ENCODE data around the gene SMAD7.

The SMAD7 gene

DNA sequence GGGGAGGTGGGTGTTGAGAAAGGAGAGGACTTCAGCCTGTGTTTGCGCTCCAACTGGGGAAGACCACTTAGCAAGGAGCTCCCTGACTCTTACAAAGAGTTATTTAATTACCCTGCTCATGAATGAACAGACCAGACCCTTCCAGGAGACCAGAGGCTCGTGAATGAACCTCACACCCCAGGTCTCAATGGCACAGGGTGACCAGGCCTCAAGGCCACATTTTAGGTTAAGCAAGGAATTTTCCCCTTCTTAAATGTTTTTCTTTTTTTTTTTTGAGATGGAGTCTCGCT is 25.3 kb downstream of the SMAD7 start (continued):
- TF ChIP-seq, protein P1, sequence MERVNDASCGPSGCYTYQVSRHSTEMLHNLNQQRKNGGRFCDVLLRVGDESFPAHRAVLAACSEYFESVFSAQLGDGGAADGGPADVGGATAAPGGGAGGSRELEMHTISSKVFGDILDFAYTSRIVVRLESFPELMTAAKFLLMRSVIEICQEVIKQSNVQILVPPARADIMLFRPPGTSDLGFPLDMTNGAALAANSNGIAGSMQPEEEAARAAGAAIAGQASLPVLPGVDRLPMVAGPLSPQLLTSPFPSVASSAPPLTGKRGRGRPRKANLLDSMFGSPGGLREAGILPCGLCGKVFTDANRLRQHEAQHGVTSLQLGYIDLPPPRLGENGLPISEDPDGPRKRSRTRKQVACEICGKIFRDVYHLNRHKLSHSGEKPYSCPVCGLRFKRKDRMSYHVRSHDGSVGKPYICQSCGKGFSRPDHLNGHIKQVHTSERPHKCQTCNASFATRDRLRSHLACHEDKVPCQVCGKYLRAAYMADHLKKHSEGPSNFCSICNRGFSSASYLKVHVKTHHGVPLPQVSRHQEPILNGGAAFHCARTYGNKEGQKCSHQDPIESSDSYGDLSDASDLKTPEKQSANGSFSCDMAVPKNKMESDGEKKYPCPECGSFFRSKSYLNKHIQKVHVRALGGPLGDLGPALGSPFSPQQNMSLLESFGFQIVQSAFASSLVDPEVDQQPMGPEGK (CRISPR knock-in tag; IDR thresholded peaks at IDR 0.05; ENCODE audit: borderline replicate concordance), result no peak
- TF ChIP-seq BACH2 (CRISPR knock-in tag; IDR thresholded peaks at IDR 0.05; ENCODE audit: borderline replicate concordance), result no peak

DNA sequence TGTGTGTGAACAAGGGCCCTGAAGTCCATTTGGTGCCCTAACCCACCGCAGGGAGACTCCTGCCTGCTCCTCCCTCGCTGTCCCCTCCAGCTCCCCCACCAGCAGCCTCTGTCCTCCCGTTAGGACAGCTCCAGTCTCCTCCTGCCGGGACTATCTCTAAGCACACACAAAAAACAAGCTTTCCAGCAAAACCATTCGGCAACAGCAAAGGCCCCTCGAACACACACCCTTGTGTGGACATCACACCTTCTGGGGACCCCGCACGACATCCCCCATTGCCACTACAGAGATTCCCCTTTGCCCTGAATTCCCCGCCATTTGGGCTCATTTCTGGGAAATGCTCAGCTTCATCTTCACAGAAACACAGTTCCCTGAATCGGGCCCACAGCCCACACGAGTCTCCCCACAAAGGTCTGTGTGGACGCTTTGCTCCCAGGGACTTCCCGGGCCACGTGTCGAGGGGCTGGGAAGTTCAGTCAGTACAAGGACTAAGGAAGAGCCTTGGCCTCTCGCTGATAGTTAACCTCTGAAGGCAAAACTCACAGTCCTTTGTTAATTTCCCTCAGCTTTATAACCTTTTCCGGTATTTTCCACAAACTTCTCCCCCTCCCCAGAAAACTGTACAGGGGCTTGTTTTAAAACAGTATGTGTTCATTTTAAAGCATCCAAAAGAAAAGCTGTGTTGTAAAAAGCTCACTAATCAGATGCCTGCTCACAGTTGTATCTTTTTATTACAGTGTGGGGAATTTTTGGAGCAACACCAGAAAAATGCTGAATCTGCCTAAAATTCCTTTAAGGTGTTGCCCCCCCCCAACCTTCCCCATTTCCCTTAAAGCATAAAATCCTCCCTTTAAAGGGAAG is 25.9 kb downstream of the SMAD7 start:
- TF ChIP-seq, protein P2, sequence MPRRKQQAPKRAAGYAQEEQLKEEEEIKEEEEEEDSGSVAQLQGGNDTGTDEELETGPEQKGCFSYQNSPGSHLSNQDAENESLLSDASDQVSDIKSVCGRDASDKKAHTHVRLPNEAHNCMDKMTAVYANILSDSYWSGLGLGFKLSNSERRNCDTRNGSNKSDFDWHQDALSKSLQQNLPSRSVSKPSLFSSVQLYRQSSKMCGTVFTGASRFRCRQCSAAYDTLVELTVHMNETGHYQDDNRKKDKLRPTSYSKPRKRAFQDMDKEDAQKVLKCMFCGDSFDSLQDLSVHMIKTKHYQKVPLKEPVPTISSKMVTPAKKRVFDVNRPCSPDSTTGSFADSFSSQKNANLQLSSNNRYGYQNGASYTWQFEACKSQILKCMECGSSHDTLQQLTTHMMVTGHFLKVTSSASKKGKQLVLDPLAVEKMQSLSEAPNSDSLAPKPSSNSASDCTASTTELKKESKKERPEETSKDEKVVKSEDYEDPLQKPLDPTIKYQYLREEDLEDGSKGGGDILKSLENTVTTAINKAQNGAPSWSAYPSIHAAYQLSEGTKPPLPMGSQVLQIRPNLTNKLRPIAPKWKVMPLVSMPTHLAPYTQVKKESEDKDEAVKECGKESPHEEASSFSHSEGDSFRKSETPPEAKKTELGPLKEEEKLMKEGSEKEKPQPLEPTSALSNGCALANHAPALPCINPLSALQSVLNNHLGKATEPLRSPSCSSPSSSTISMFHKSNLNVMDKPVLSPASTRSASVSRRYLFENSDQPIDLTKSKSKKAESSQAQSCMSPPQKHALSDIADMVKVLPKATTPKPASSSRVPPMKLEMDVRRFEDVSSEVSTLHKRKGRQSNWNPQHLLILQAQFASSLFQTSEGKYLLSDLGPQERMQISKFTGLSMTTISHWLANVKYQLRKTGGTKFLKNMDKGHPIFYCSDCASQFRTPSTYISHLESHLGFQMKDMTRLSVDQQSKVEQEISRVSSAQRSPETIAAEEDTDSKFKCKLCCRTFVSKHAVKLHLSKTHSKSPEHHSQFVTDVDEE (CRISPR knock-in tag; IDR thresholded peaks at IDR 0.05), result no peak
- TF ChIP-seq, protein P1 (CRISPR knock-in tag; IDR thresholded peaks at IDR 0.05; ENCODE audit: borderline replicate concordance), result no peak
- TF ChIP-seq ZNF565 (CRISPR knock-in tag; conservative IDR thresholded peaks at IDR 0.05; ENCODE audit: low read depth) (no peak), OSR1 (CRISPR knock-in tag; IDR thresholded peaks at IDR 0.05) (no peak), CSDC2 (CRISPR knock-in tag; IDR thresholded peaks at IDR 0.05) (no peak), ESRRG (CRISPR knock-in tag; IDR thresholded peaks at IDR 0.05) (no peak), ZNF8 (CRISPR knock-in tag; IDR thresholded peaks at IDR 0.05) (no peak)
- ATAC-seq, result no peak

DNA sequence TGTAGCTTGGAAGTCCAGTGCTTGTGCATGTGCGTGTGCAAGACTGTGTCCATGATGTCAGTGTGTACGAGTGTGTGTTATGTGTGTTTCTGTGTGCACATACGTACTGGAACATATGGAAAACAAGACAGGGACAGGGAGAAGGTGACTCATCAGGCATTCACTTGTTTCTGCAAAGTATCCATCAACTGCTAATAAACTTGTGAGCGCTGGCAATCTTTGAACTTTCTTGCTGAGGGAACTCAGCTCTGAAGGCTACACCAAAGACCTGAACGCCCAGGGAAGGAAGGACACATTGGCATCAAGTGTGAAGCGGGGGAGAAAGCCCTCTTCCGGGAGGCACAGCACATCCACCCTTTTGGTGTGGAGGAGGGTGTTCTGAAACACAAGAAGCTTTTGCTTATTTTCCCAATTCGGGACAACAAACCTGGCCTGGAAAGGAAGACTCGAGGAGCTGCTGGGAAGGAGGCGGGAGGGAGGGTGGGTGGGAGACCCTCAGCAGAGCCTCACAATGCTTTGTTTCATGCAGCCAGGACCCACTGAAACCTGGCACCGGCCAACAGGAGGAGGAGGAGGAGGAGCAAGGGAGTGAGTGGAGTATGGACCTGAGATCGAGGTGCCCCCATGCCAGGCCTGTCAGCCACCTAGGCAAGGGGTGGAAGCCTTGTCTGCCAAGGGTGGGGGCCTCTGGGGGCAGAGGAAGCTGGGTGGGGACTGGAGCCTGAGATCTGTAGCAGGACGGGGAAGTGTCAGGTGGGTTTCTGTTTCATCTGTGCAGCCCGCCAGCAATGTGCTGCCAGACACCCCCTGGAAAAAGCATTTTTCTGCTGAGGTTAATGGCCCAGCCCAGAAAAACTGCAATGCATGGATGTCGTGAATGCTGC is 26.8 kb downstream of the SMAD7 start:
- ATAC-seq, result peak; percentile 47
- no peak for TF ChIP-seq ZFP30 (CRISPR knock-in tag; IDR thresholded peaks at IDR 0.05)
- no peak for TF ChIP-seq SNAI2 (CRISPR knock-in tag; IDR thresholded peaks at IDR 0.05)
- TF ChIP-seq ZFP3 (CRISPR knock-in tag; IDR thresholded peaks at IDR 0.05), result no peak
- no peak for TF ChIP-seq ZNF70 (CRISPR knock-in tag; IDR thresholded peaks at IDR 0.05)
- TF ChIP-seq ZC3H10 (CRISPR knock-in tag; IDR thresholded peaks at IDR 0.05), result no peak
- no peak for TF ChIP-seq ESRRG (CRISPR knock-in tag; IDR thresholded peaks at IDR 0.05)
- no peak for TF ChIP-seq BACH2 (CRISPR knock-in tag; IDR thresholded peaks at IDR 0.05; ENCODE audit: borderline replicate concordance)

DNA sequence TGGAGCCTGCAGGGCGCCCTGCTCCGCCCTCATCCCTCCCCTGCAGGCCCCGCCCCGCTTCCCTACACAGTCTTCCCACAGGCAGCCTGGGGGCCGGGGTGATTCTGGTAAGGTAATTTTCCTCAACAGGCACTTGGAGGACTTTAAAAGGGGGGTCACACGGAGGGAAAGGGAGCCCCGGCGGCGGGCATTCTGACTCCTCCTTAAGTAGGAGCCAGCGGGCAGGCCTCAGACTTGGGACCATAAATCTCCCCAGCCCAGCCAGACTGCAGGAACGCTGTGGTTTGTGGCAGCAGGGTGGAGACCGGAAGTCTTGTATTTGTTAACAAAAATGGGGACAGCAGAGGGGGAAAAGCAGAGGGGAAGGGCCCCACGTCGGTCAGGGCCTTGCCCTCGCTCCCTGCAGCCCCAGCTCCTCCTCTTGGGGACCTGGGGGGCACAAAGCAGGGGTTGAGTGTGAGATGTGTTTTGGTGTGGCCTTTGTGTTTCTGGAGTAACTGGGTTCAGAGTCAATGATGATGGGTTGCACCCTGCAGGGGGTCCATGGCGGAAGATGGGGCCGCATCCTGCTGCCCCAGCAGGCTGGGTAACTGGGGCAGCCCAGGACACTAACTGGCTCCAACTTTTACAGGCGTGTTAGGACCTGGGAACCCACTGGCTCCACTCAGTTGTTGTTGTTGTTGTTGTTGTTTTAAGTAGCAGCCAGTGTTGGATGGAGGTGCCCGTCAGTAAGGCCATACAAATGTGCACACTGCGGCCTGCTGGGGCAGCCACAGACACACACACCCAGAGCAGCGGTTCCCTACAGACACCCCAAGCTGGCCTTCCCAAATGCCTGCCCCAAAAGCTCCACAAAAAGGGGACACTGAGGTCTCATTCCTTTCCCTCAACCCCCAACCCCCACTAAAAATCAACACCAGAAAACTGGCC is 27.7 kb downstream of the SMAD7 start:
- TF ChIP-seq, protein P3, sequence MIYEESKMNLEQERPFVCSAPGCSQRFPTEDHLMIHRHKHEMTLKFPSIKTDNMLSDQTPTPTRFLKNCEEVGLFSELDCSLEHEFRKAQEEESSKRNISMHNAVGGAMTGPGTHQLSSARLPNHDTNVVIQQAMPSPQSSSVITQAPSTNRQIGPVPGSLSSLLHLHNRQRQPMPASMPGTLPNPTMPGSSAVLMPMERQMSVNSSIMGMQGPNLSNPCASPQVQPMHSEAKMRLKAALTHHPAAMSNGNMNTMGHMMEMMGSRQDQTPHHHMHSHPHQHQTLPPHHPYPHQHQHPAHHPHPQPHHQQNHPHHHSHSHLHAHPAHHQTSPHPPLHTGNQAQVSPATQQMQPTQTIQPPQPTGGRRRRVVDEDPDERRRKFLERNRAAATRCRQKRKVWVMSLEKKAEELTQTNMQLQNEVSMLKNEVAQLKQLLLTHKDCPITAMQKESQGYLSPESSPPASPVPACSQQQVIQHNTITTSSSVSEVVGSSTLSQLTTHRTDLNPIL (CRISPR knock-in tag; IDR thresholded peaks at IDR 0.05; ENCODE audit: low read depth), result no peak
- TF ChIP-seq ZC3H10 (CRISPR knock-in tag; IDR thresholded peaks at IDR 0.05) (no peak), GLIS3 (CRISPR knock-in tag; IDR thresholded peaks at IDR 0.05) (no peak), SNAI2 (CRISPR knock-in tag; IDR thresholded peaks at IDR 0.05) (no peak), ISL1 (CRISPR knock-in tag; IDR thresholded peaks at IDR 0.05) (no peak), PPARA (CRISPR knock-in tag; IDR thresholded peaks at IDR 0.05; ENCODE audit: borderline replicate concordance) (no peak), TOX (CRISPR knock-in tag; IDR thresholded peaks at IDR 0.05; ENCODE audit: borderline replicate concordance) (no peak), CSDC2 (CRISPR knock-in tag; IDR thresholded peaks at IDR 0.05) (no peak), ZNF70 (CRISPR knock-in tag; IDR thresholded peaks at IDR 0.05) (no peak), ARNTL (CRISPR knock-in tag; IDR thresholded peaks at IDR 0.05; ENCODE audit: borderline replicate concordance, low read depth) (no peak), ESRRG (CRISPR knock-in tag; IDR thresholded peaks at IDR 0.05) (no peak), ZFP30 (CRISPR knock-in tag; IDR thresholded peaks at IDR 0.05) (no peak)
- TF ChIP-seq, protein P1 (CRISPR knock-in tag; IDR thresholded peaks at IDR 0.05; ENCODE audit: borderline replicate concordance), result no peak; the same call in 1 of the 2 replicates
- TF ChIP-seq, protein P4, sequence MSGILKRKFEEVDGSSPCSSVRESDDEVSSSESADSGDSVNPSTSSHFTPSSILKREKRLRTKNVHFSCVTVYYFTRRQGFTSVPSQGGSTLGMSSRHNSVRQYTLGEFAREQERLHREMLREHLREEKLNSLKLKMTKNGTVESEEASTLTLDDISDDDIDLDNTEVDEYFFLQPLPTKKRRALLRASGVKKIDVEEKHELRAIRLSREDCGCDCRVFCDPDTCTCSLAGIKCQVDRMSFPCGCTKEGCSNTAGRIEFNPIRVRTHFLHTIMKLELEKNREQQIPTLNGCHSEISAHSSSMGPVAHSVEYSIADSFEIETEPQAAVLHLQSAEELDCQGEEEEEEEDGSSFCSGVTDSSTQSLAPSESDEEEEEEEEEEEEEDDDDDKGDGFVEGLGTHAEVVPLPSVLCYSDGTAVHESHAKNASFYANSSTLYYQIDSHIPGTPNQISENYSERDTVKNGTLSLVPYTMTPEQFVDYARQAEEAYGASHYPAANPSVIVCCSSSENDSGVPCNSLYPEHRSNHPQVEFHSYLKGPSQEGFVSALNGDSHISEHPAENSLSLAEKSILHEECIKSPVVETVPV (CRISPR knock-in tag; IDR thresholded peaks at IDR 0.05), result no peak
- ATAC-seq, result peak; percentile 80
